ENCODE results near the gene DLK1. TPM values are rescaled to one million over a fixed set of nuclear protein-coding genes. Genes with fewer than 3 reads are reported as not detected.

The DLK1 gene
- total and polyA plus RNA-seq, 2 of the 13 experiments (the other 11 are each of a cell fraction or from before 2014, with no cell fraction given), result 95.5 to 312 TPM

- TF ChIP-seq ZNF670 (CRISPR knock-in tag; IDR thresholded peaks at IDR 0.05; ENCODE audit: borderline replicate concordance) (no peak), MED8 (CRISPR knock-in tag; IDR thresholded peaks at IDR 0.05; ENCODE audit: insufficient replicate concordance) (no peak), ZHX1 (CRISPR knock-in tag; IDR thresholded peaks at IDR 0.05; ENCODE audit: low read depth) (no peak), HOXA5 (CRISPR knock-in tag; IDR thresholded peaks at IDR 0.05) (no peak), KLF11 (CRISPR knock-in tag; IDR thresholded peaks at IDR 0.05) (no peak), SIN3B (IDR thresholded peaks at IDR 0.05; ENCODE audit: low read length) (no peak), HMGXB4 (CRISPR knock-in tag; IDR thresholded peaks at IDR 0.05; ENCODE audit: borderline replicate concordance in 1 of 2, low read depth in 1 of 2) (no peak), ATM (IDR thresholded peaks at IDR 0.05; ENCODE audit: borderline replicate concordance) (no peak), PAX8 (CRISPR knock-in tag; IDR thresholded peaks at IDR 0.05; ENCODE audit: borderline replicate concordance) (no peak), NFIC (IDR thresholded peaks at IDR 0.05; ENCODE audit: low read length) (no peak), RXRB (CRISPR knock-in tag; IDR thresholded peaks at IDR 0.05; ENCODE audit: borderline replicate concordance) (no peak), ZIK1 (CRISPR knock-in tag; IDR thresholded peaks at IDR 0.05; ENCODE audit: borderline replicate concordance, low read depth) (no peak), TOE1 (CRISPR knock-in tag; IDR thresholded peaks at IDR 0.05) (no peak), HDAC6 (IDR thresholded peaks at IDR 0.05; ENCODE audit: low read depth, low read length) (no peak), MTA3 (CRISPR knock-in tag; IDR thresholded peaks at IDR 0.05) (no peak), SP5 (CRISPR knock-in tag; IDR thresholded peaks at IDR 0.05; ENCODE audit: borderline replicate concordance, low read depth) (no peak), ARID3A (IDR thresholded peaks at IDR 0.05; ENCODE audit: low read depth, low read length) (no peak), MXI1 (IDR thresholded peaks at IDR 0.05; ENCODE audit: borderline replicate concordance, low read depth, low read length) (no peak), ZBTB37 (CRISPR knock-in tag; IDR thresholded peaks at IDR 0.05) (no peak), ATRX (CRISPR knock-in tag; IDR thresholded peaks at IDR 0.05; ENCODE audit: borderline replicate concordance) (no peak), EEA1 (CRISPR knock-in tag; IDR thresholded peaks at IDR 0.05; ENCODE audit: borderline replicate concordance) (no peak), JUN (CRISPR knock-in tag; IDR thresholded peaks at IDR 0.05) (no peak), GABPA (IDR thresholded peaks at IDR 0.05; ENCODE audit: low read depth, low read length) (no peak), GABPA (CRISPR knock-in tag; IDR thresholded peaks at IDR 0.05; ENCODE audit: low read depth) (no peak), ZNF724P (CRISPR knock-in tag; IDR thresholded peaks at IDR 0.05; ENCODE audit: borderline replicate concordance) (no peak)
Measured at GRCh38 chr14:100726550-100727085, at the start of gene DLK1 (continued).
